Choroid plexus epithelial cell (primary cell): ENCODE measurements around the gene SLC15A4.

Experiments
- DNase-seq: peaks from one replicate; pipeline ENCODE4 v3.0.0-alpha.2; 2010; ENCODE audit warnings: low read depth
- H3K4me3 ChIP-seq: 2 replicates; pipeline ENCODE4 v1.5.1; 2011; ENCODE audit warnings: low read depth, mild to moderate bottlenecking, control low read depth, low read length, moderate library complexity
- TF ChIP-seq, protein P1 (sequence below): conservative IDR thresholded peaks from 2 replicates; pipeline ENCODE4 v1.5.1; 2011; ENCODE audit warnings: low read depth, mild to moderate bottlenecking, control low read depth, inconsistent platforms, low read length, moderate library complexity

Gene SLC15A4

DNA sequence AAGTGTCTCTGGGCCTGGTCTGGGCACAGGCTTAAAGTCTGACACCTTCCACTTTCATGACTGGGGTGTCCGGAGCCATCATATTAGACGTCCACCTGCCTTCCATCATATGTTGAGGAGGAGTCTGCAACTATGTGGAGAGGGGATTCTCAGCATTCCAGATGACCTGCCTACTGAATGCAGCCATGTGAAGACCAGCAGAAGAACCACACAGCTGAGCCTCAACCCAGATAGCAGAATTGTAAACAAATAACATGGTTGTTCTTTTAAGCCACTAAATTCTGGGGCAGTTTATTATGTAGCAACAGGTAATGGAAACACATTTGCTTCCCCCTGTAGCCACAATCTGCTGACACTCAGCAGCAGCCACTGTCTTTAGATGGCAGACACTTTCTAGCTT lies 4.0 kb upstream of the SLC15A4 start:
- DNase-seq: no peak
- H3K4me3 ChIP-seq: no peak overlapping the region
- TF ChIP-seq, protein P1, sequence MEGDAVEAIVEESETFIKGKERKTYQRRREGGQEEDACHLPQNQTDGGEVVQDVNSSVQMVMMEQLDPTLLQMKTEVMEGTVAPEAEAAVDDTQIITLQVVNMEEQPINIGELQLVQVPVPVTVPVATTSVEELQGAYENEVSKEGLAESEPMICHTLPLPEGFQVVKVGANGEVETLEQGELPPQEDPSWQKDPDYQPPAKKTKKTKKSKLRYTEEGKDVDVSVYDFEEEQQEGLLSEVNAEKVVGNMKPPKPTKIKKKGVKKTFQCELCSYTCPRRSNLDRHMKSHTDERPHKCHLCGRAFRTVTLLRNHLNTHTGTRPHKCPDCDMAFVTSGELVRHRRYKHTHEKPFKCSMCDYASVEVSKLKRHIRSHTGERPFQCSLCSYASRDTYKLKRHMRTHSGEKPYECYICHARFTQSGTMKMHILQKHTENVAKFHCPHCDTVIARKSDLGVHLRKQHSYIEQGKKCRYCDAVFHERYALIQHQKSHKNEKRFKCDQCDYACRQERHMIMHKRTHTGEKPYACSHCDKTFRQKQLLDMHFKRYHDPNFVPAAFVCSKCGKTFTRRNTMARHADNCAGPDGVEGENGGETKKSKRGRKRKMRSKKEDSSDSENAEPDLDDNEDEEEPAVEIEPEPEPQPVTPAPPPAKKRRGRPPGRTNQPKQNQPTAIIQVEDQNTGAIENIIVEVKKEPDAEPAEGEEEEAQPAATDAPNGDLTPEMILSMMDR: no peak

DNA sequence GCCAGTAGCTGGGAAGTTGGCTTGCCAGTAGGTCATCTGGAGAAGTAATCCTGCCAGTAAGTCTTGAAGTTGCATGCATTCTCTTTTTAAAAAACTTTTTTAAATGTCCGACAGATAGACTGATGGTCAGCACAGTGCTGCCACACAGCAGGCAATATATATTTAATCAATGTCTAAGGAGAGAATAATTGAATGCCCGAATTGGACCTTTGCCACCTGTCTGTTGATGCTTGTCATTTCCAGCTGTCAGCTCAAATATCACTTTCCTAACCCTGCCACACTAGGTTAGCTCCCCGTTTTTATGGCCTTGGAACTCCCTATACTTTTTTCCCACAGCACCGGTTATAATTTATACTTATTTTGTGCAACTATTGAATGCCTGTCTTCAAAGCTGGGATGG lies 2.1 kb upstream of the SLC15A4 start:
- DNase-seq: no peak
- no peak overlapping the region for H3K4me3 ChIP-seq
- TF ChIP-seq, protein P1: no peak

DNA sequence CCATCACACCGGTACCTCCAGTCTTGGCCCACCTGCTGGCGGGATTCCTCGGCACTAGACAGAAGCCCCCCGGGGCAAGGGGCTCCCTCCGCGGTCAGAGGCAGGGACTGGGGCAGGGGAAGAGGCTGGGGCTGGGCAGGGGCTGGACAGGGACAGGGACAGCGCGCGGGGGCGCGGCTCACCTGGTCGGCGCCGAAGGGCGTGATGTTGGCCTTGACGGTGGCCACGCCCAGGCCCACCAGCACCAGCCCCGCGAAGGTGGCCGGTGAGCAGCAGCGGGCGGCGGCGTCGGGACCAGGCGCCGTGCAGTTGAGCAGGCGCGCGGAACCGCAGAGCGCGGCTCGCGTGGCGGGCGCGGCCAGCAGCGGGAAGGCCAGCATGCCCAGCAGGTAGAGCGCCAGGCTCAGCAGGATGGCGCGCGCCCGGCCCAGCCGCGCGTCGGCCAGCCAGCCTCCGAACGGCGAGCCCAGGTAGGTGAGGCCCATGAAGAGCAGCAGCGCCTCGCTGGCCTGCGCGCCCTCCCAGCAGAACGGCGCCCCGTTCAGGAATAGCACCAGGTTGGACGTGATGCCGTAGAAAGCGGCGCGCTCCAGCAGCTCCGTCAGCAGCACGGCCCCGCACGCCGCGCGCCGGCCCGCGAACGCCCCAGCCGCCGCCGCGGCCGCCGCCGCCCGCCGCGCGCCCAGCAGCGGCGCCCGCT lies 392 bp downstream of the SLC15A4 start:
- TF ChIP-seq, protein P1: no peak
- H3K4me3 ChIP-seq: peak overlapping the region; percentile 95
- DNase-seq: no peak

DNA sequence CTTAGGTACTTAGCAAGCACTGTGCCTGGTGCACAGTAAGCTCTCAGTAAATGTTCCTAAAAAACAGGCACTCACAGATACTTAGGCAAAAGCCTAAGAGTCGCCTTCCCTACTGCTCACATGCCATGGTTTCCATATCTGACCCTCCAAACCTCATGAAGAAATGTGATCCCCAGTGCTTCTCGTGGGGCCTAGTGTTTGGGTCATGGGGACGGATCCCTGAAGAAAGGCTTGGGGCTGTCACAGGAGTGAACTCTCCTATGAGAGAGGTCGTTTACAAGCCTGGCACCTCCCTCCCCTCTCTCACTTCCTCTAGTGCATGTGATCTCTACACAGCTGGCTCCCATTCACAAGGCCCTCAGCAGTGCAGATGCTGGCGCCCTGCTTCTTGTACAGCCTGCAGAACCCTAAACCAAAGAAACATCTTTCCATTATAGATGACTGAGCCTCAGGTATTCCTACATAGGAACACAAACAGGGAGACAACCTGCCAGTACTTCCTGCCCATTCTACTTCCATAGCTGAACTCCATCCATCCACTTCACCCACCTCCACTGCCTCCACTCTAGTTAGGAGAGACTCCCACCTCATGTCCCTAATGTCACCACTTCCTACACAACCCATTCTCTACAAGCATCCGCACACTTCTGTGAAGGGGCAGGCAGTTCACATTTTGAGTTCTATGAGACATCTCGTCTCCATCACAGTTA lies 2.9 kb downstream of the SLC15A4 start:
- TF ChIP-seq, protein P1: no peak
- H3K4me3 ChIP-seq: no peak overlapping the region
- DNase-seq: peak; percentile 38

DNA sequence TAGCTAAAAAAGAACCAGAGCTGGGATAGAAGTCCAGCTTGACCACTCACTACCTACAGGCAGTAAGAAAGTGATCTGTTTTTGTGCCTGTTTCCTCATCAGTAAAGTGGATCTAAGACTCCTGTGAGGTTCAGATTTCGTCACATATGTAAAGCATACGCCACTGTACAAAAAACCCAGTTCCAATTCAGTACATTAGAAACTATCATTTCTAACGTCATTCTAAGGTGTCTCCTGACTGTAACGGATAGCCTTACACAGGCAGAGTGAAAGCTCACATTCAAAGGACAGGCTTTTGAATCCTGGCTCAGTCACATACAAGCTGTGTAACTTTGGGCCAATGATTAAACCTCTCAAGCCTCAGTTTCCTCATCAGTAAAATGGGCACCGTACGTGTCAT lies 3.5 kb downstream of the SLC15A4 start:
- DNase-seq: no peak
- TF ChIP-seq, protein P1: no peak
- no peak overlapping the region for H3K4me3 ChIP-seq

DNA sequence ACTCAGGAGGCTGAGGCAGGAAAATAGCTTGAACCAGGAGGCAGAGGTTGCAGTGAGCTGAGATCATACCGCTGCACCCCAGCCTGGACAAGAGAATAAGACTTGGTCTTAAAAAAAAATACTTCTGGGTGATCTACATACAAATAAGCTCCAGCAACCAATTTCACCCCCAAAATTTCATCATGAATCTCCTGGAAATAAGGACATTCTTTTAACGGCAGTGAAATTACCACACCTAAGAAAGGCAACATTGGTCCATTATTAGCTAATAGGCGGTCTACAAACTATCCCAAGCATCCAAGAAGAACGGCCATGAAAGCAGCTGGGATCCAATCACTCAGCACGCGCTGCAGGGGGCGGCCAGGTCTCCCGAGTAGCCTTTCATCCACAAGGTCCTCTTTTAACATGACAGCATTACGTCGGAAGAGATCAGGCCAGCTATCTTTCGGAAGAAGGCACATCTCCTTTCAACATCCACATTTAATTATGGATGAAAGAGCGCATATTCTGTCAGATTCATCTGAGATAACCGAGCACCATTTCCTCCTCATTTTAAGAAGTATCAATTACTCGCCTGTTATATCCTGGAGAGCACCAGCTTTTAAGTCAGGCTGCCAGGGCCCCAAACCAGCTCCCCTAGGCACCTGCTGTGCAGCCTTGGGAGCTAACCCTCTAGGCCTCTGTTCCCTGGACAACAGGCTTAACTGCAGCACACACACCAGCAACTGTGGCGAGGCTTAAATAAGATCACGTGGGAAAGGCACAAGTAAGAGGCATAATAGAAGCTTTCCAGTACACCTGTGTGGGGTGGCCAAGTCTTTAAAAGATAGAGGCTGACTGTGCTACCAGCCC lies 4.2 kb downstream of the SLC15A4 start:
- DNase-seq: no peak
- H3K4me3 ChIP-seq: no peak overlapping the region
- TF ChIP-seq, protein P1: no peak
